ENCODE measurements around the gene ANKRD20A1.
"Not testable (repeated sequence)": the region's sequence is repeated elsewhere in the genome, so short reads cannot be mapped to it uniquely, and the experiment has no call there.

ANKRD20A1 gene

DNA sequence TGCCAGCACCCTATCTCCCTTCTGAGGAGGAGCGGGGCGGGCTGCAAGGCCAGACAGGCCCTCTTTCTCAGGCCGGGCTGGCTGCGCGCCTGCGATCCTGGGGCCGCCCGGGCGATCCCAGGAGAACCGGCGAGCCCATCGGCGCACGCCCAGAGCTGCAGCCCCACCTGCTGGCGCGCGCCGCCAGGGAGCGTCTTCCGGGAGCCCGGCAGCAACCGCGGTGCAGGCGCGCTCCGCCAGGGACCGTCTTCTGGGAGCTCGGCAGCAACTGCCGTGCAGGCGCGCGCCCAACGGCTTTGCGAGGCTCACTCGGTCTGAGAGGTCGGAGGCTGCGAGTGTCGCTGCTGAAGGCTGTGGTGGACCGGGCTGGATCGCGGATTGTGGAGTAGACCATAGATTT, at the start of gene ANKRD20A1:
Gene ANKRD20A1 (plus strand): TSS at position 61 of the 400 bp plus-strand sequence. CDS start 496 bp downstream, outside the sequence.
- DNase-seq (ENCODE audit: low read depth in 1 of 2, low spot score in 1 of 2): not testable (repeated sequence)

DNA sequence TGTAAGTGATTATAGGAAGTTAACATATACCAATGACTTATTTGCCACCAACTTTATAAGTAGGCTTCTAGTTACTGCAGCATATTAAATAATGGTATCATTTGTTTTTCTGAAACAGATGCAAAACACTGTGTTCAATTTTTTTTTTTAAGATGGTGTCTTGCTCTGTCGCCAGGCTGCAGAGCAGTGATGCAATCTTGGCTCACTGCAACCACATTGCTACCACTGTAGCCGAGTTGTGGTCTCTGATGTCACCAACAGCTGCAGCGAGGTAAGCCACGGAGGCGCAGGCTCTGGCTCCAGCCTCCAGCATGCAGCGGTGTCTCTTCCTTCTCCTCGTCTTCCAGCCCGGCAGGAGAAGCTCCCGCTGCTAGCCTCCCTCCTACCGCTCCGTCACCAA, 26.6 kb upstream of the ANKRD20A1 start:
- not testable (repeated sequence) for DNase-seq (ENCODE audit: low read depth in 1 of 2, low spot score in 1 of 2)

Measured in stimulated activated CD4-positive, alpha-beta T cell treated with anti-CD3 and anti-CD28 coated beads, Interleukin-15, amount 100 ng/mL, for 1 hour (primary cell).